D341Med (cell line): ENCODE results near the gene PUS10.
"Not testable (repeated sequence)": the region's sequence is repeated elsewhere in the genome, so short reads cannot be mapped to it uniquely, and the experiment has no call there.

Experiments used
- DNase-seq: peaks from one replicate; pipeline ENCODE4 v3.0.0; 2012; ENCODE audit warnings: low spot score

The PUS10 gene

GRCh38 chr2:61011678-61012077 lies 6.4 kb downstream of the PUS10 start:
- no peak for DNase-seq

DNA sequence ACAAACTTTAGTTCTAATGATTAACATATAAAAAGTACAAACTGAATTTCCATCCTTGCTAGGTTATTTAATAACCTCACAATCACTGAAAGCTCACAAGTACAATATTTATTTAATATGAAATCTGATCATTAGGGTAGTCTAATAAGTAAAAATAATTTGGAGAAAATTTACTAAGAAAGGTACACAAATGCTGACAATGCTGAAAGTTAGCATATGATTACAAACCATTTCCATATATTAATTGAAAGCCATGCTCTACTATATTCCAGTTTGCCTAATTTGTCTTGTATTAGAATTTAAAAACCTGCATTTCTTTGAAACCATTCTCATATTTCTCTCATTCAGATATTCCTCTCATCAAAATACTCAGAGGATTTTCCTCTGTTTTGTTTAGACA lies 8.7 kb downstream of the PUS10 start:
- DNase-seq = no peak

DNA sequence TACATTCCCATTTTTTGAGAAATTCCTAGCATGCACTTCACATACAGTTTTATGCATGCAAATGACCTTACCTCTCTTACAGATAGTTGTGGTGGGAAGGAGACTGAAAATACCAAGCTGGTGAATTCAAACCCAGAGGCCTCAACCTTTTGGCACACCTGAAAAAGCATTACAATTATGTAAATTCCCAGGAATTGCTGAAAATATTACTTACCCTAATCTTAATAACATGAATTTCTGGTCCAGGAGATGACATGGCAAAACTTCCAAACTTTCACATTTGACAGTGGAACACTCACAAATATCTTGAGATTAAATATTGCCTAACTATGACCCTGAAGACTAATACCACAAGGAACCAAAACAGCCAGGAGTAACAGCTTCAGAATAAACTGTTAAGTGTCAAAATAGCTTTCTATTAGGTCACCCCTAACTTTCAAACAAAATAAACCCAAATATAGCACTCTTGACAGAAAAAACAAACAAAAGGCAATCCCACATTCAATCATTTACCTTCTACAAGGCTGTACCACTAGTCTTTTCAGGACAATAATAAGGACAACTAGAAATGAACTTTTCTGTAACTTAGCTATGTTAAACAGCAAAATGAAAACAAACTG lies 11.5 kb downstream of the PUS10 start:
- no peak for DNase-seq

DNA sequence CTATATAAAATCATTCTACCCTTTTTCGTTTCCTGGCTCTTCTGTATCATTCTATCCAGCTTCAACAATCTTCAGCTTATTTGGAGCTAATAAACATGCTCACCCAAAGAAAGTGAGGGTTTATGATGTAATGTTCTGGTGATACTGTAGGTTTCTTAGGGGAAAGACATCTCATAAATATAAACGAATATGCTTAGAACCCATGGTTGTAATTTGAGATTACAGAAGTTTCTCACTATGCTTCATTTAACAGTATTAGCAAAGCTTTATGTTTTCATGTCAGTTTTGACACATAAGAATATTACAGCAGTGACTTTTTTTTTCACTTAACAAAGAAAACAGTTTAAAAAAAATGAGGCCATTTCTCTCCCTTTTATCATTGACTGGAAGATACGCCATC lies 12.3 kb downstream of the PUS10 start:
- no peak for DNase-seq

DNA sequence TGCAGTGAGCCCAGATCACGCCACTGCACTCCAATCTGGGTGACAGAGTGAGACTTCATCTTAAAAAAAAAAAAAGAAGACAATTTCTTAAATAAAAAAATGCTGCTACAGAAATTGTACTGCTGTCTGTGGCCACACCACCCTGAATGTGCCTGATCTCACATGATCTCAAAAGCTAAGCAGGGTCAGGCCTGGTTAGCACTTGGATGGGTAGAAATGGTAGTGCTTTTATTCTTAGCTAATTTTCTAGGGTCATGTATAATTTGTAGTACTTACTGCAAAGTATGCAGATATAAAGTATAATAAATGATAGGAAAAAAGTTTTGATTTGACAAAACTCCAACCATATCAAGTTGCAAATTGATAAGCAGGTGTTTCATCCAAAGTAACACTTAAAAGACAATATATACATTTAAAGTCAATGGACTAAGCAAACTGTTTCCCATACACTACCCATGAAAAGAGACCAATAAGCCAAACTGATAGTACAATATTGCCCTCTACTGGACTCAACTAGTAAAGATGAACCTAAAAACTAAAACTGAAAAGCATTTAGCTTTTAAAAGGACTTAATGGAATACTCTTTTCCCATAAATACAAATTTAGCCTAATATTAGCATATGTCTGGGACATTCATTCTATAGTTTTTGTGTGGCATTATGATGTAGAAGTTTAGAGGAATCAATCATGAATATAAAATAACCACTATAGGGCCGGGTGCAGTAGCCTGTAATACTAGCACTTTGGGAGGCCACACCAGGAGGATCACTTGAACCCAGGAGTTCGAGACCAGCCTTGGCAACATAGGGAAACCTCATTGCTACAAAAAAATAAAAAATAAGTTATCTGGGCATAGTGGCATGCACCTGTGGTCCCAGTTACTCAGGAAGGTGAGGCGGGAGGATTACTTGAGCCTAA lies 19.2 kb downstream of the PUS10 start:
- DNase-seq = peak; percentile 25

DNA sequence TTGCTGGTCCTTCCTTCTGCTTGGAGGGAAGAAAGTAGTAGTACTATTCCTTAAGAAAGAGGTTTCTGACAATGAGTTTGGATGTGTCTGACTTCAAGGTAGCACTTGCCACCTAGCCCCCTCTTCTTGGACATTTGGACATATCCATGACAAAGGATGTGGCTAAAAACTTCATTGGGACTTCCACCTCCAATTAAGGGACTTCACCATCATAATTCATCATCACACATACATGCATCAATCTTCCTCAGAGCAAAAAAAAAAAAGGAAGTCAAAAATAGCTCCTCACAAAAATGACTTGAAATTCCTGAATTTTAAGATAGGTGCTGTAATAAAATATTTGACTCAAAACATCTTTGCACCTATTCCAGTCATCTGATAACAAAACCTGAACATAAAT lies 23.9 kb downstream of the PUS10 start:
- no peak for DNase-seq

DNA sequence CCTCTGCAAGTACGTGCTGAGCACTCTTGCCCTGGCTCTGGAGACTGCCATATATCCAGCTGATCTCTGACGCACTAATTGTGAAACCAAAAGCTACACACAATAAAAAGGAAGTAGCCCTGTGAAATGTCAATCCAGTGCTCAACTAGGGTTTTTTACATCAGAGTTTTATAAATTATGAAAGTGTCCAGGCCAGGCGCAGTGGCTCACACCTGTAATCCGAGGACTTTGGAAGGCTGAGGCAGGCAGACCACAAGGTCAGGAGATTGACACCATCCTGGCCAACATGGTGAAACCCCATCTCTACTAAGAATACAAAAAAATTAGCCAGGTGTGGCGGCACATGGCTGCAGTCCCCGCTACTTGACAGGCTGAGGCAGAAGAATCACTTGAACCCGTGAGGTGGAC lies 25.1 kb downstream of the PUS10 start:
- no peak for DNase-seq

DNA sequence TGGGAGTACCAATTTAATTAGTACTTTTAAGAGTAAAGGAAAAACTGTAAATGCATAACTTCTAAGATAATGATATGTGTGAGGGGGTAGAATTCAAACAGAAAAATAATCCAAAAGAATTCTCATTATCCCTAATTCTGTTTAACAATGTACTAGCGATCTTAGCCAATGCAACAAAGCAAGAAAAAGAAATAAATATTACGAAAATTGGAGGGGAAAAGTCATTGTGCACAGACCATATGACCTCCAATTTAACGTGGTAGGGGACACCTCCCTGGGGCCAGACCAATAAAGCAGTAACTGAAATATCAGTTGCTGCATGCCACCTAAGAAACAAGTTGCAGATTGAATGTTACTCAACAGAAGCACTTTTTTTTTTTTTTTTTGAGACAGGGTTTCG lies 26.4 kb downstream of the PUS10 start:
- no peak for DNase-seq

DNA sequence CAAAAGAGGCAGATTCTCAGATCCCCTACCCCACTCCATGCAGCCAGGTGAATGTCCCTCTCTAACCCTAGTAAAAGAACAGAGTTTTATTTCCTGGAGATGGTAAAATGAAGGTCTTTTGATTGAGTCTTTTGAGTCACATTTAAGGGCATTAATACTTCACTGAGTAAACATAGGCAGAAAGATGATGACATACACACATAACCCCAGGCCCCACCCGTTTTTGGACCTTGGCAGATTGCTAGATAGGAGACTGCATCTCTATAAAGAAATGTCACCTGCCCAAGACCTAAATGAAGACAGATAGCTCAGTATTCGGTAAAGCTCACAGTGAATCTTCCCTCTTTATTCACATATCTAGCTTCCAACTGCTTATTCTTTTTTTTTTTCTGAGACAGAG lies 28.8 kb downstream of the PUS10 start:
- no peak for DNase-seq

DNA sequence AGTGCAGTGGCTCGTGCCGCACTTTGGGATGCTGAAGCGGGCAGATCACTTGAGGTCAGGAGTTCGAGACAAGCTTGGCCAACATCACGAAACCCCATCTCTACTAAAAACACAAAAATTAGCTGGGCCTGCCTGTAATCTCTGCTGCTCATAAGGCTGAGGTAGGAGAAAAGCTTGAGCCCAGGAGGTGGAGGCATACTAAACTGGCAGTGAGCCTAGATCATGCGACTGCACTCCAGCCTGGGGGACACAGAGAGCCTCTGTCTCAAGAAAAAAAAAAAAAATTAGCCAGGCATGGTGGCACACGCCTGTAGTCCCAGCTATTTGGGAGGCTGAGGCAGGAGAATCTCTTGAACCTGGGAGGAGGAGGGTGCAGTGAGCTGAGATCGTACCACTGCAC lies 30.4 kb downstream of the PUS10 start:
- DNase-seq = not testable (repeated sequence)

DNA sequence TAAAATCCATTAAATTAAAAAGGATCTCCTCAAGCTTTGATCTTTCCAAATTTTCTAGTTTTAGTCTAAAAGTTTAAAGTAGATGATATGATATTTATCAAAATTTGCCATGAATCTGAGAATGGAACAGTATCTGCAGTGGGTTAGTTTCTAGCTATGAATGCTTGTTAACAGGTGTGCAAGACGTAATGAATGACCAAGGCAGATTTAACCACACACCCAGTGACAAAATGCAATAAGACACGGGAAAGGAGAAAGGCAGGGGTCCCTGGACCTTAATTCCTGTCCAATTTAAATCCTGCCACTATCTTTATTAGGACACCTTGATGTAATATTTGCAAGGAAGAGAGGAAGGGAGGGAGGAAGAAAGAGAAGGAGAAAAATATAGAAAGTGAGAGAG lies 31.0 kb downstream of the PUS10 start:
- DNase-seq = no peak

DNA sequence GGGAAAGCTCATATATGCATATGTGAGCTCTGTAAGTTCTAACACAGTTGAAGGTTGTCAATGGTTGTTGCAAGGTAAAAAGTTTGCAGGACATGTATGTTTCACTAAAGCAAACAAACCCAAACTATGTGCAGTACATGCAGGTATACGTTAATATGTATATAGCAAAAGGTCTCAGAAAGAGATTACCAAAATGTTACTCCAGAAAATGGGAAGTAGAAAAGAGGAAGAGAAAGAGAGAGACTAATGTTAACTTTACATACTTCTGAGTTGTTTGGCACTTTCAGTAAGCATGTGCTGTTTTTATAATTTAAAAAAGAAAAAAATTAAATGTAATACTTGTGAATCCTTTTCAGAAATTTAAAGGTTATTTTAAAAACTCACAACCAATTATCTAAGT lies 33.3 kb downstream of the PUS10 start:
- no peak for DNase-seq

DNA sequence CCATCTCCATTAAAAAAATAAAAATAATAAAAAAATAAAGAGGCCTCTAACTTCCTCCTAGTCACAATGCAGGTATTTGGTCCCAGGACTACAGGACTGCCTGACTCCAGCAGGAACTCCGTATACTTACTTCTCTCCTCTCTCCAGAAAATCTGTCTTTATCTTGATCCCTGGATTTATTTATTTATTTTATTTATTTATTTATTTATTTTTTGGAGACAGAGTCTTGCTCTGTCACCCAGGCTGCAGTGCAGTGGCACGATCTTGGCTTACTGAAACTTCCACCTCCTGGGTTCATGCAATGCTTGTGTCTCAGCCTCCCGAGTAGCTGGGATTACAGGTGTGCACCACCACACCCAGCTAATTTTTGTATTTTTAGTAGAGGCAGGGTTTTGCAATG lies 36.0 kb downstream of the PUS10 start:
- not testable (repeated sequence) for DNase-seq

- no peak for DNase-seq
Measured at GRCh38 chr2:60980071-60980815, 37.8 kb downstream of the PUS10 start.

- DNase-seq = no peak
Measured at GRCh38 chr2:60979231-60979630, 38.8 kb downstream of the PUS10 start.

GRCh38 chr2:60977562-60977895 lies 40.5 kb downstream of the PUS10 start:
- DNase-seq = no peak

GRCh38 chr2:60976875-60977561 lies 41.0 kb downstream of the PUS10 start:
- DNase-seq = no peak

DNA sequence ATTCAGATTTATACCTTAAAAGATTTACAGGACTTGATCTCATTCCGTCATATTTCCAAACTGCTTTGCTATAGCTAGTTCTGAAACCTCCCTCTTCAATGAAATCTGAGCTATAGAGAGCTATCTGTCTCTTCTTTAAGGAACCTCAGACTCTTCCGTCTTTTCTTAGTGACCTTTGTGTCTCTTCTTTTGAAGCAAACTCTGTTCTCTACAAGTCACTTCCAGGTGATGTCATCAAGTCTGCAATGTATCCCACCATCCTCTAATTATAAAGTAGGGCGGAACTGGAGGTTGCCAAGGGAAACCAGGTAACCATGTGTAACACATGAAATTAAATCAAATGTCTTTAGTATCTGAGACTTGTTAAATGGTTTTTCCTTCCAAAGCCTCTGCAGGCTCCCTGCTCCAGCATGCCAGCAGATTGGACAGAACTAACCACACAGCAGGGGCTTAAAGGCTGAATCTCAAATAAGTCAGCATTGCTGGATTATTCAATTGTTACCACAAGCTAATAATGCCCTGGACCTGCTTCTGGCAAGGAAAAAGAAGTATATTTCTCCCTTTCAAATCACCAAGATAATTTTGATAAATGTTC lies 41.7 kb downstream of the PUS10 start:
- no peak for DNase-seq

DNA sequence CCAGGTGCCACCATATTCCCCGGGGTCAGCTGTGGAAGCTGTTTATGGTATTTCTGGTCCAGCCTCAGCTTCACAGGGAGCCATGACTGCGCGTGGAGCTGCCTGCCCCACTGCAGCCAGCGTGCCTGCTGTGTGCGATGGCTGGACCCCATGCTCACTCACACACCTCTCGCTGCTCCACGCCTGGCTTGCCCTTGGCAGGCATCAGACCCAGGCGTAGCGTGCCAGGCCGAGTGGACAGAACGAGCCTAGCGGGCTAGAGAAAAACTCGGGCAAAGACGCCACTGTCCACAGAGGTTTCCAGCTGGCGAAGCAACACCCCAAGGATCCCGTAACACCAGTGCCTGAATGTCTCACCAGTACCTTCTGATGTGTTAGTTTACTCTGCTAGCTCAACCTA lies 43.4 kb downstream of the PUS10 start:
- no peak for DNase-seq

DNA sequence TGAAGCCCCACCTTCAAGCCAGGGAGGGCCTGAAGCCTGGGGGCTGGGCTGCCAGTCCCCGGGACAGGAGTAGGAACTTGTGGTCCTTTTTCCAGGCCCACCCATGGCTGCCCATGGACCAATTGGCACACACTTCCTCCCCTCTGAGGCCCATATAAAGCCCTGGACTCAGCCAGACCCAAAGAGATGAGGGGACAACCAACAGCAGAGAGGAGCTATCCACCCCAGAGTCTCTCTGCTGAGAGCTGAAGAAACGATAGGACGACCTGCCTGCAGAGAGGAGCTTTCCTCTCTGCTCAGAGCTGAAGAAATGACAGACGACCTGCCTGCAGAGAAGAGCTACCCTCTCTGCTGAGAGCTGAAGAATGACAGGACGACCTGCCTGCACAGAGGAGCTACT lies 44.4 kb downstream of the PUS10 start:
- DNase-seq = no peak

DNA sequence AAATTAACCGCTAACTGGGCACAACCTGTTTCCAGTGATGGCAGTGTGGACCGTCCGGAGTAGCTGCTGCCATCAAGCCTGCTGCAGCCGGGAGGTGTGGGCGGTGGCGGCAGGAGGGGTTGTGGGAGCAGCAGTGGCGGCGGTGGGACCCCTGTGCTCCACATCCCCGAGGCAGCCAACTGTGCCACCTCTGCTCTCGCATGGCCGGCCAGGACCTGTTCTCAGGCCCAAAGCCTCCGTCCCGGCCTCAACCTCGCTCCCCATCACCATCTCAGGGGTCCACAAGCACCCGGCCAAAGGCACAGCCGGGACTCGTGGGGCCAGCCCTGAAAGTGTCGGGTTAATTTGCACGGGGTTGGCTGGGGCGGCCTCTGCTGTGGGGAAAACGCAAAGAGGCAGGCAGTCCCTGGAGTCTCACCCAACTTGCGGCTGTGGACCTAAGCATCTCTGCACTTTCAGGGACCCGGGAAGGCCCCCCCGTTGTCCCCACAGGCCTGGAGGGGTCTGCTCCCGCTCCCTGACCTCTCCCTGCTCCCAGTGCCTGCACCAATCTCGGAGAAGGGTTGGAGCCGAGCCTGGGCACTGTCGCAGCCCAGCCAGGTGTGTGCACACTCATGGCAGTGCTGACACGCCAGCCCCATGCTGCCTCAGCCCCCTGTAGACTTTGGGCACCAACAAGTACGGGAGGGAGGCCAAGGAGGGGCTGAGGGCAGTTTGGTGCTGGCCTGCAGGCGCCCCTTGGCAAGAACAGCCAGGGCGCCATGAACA lies 45.0 kb downstream of the PUS10 start:
- no peak for DNase-seq
